Activated naive CD4-positive, alpha-beta T cell treated with anti-CD3 and anti-CD28 coated beads, Interleukin-2, amount 10 ng/mL, durations not matched to agents 7 days and 5 days (primary cell): Measurements from ENCODE around the gene SKI.

ENCODE experiments used
- CTCF ChIA-PET: fragments of 350-600 bp; sonication (Branson Sonifier 250); formaldehyde crosslinking; loops from one replicate; lab custom pipeline; 2021; ENCODE audit warnings: antibody characterized with exemption; lab: Charles Lee
- DNase-seq: peaks from one replicate; pipeline ENCODE4 v3.0.0-alpha.2; 2020
- H3K27ac Mint-ChIP-seq: one replicate; pipeline ENCODE4 v1.8.0; 2021; ENCODE audit warnings: mild to moderate bottlenecking, moderate library complexity, mixed read lengths
- H3K27me3 Mint-ChIP-seq: one replicate; pipeline ENCODE4 v1.8.0; 2021; ENCODE audit warnings: mild to moderate bottlenecking, mixed read lengths
- H3K36me3 Mint-ChIP-seq: one replicate; pipeline ENCODE4 v1.8.0; 2021; ENCODE audit warnings: mixed read lengths
- H3K4me1 Mint-ChIP-seq: one replicate; pipeline ENCODE4 v1.8.0; 2021; ENCODE audit warnings: mixed read lengths
- H3K4me3 Mint-ChIP-seq: one replicate; pipeline ENCODE4 v1.8.0; 2021; ENCODE audit warnings: mild to moderate bottlenecking, moderate library complexity, mixed read lengths
- H3K9me3 Mint-ChIP-seq: one replicate; pipeline ENCODE4 v1.8.0; 2021; ENCODE audit warnings: mixed read lengths

Gene SKI

DNA sequence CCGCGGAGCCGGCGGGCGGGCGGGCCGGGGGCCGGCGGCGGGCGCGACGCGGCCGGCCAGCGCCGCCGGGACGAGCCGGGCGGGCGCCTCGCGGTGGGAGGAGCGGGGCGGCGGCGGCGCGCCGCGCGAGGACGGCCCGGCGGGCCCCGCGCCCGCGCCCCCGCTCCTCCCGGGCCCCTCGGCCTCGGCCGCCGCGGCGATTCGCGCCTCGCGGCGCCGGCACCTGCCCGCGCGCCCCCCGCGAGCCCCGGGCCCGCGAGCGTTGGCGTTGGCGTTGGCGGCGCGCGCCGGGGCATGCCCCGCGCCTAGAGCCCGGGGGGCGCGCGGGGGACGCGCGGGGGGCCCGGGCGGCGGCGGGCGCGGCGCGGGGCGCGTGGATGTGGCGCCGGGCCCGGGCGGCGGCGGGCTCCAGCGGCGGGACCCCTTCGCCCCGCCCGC is at the start of gene SKI:
Gene SKI, plus strand, starts transcription at position 163 of the 438 bp plus-strand sequence. CDS start 448 bp downstream, outside the sequence.
- peaks cover 34% of the 10 kb centered on the region for H3K36me3 Mint-ChIP-seq
- H3K4me3 Mint-ChIP-seq: peak within 1 kb of the TSS; percentile 96
- H3K4me1 Mint-ChIP-seq: peaks cover 22% of the 10 kb centered on the region
- CTCF ChIA-PET: interaction anchor here (1.0 to 1.4 kb wide), 2 partner anchors 29 to 72 kb away, joined by 4 to 6 read pairs; no protein-coding TSS in a partner anchor
- H3K27ac Mint-ChIP-seq: peak within 1 kb of the TSS; percentile 99
- DNase-seq: no peak
- H3K9me3 Mint-ChIP-seq: no peaks in the 10 kb centered on the region
- peaks cover 38% of the 10 kb centered on the region for H3K27me3 Mint-ChIP-seq

DNA sequence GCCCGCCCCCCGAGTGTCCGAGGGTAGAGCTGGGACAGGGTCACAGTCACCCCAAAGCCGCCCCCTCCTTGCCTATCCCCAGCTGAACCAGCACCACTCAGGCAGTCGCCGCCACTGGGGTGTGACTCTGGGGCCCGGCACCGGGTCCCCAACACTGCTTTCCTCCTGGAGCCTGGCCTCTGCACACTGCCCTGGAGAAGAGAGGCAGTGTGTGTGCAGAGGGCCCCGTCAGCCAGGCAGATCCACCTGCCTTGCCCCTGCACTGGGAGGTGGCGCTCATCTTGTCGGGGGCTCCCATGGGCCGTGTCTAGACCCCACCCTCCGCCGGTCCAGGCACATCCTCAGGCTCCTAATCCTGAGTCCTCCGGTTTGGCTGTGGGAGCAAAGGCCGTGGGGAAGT is 49.2 kb upstream of the SKI start:
- Mint-ChIP-seq H3K4me1 (peaks cover 2% of the 10 kb centered on the region), H3K36me3 (no peaks in the 10 kb centered on the region), H3K4me3 (no peak overlapping the region), H3K27me3 (no peaks in the 10 kb centered on the region), H3K9me3 (no peaks in the 10 kb centered on the region), H3K27ac (no peak overlapping the region)
- no peak for DNase-seq
- CTCF ChIA-PET: no interaction called here

DNA sequence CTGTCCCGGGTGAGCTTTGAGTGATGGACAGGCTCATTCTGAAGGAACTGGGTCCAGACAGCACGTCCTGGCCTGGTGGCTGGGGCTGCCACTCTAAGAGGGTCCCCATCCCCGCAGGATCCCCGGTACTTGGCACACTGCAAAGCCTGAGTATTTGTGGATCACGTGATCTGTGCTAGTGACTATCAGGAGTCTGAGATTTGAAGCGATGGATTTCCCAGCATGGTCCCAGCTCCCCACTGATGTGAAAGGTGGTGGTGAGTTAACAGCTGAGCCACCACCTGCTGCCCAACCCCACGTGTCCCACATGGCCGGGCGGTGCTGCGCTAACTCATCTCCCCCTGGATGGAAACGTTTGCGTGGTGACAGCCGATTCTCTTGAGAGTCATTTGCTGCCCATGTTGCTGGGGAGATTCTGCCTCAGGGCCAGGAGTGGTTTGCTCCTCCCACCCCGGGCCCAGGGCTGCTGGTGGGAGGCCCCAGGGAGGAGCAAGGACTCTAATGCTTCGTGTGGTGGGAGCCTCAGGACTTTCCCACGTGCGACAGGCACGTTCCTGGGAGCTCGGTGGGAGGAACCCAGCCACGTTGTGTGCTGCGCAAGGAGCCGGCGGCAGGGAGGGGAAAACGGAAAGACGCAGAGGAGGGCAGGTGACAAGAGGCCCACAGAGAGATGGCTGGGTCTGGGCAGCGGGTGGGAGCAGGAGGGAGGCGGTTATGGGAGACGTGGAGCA is 48.7 kb upstream of the SKI start:
- H3K36me3 Mint-ChIP-seq: no peaks in the 10 kb centered on the region
- no peaks in the 10 kb centered on the region for H3K27me3 Mint-ChIP-seq
- H3K27ac Mint-ChIP-seq: peak overlapping the region; percentile 45
- DNase-seq: no peak
- peaks cover 2% of the 10 kb centered on the region for H3K4me1 Mint-ChIP-seq
- CTCF ChIA-PET: no interaction called here
- no peak overlapping the region for H3K4me3 Mint-ChIP-seq
- no peaks in the 10 kb centered on the region for H3K9me3 Mint-ChIP-seq

DNA sequence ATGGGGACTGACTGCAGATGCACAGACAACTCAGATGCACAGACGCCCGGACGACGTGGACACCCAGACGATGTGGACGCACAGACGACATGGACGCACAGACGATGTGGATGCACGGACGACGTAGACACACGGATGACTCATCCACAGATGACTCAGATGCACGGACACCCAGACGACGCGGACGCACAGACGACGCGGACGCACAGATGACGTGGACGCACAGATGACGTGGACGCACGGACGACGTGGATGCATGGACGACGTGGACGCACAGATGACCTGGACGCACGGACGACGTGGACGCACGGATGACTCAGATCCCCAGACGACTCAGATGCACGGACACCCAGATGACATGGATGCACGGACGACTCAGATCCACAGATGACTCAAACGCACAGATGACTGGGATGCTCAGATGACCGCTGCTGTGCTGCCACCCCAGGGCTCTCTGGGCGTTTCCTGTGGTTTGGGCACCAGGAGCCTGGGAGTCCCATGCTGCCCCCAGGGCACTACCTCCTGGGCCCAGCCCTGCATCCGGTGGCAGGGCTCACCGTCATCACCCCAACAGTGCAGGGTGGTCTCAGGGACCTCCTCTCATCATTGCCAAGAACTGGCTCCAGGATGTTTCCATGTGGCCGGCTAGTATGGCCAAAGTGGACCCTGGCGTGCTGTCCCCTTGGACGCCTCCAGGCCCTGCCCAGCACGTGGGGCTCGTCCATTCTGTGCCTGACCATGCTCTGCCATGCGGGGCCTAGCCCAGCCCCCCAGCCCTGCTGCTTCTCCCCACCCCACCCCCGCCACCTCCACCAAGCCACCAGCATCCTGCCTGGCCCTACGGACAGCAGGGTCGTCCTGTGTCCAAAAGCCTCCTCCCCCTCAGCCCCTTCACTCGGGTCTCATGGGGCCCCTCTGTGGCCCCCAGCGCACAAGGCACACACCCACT is 47.5 kb upstream of the SKI start:
- H3K4me3 Mint-ChIP-seq: no peak overlapping the region
- CTCF ChIA-PET: no interaction called here
- H3K27ac Mint-ChIP-seq: no peak overlapping the region
- DNase-seq: no peak
- no peaks in the 10 kb centered on the region for H3K9me3 Mint-ChIP-seq
- H3K27me3 Mint-ChIP-seq: no peaks in the 10 kb centered on the region
- H3K36me3 Mint-ChIP-seq: peaks cover 2% of the 10 kb centered on the region
- H3K4me1 Mint-ChIP-seq: no peaks in the 10 kb centered on the region

DNA sequence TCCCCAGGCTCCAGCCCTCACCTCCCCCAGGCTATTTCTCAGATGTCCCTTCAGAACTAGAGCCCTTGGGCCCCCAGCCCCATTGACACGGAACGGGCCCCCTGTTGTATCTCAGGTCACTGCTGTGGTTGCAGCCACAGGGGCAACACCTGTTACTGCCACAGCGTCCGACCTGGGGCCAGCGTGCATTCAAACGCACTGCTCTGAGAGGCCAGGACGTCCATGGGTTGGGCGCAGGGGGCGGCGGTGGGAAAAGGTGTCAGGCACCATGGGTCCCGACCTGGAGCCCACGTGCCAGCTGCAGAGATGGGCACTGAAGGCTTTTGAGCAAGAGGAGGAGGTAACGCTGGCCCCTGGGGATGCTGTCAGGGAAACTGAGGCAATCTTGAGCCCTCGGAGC is 46.8 kb upstream of the SKI start:
- Mint-ChIP-seq H3K36me3 (peaks cover 3% of the 10 kb centered on the region), H3K4me1 (no peaks in the 10 kb centered on the region), H3K4me3 (no peak overlapping the region), H3K27ac (no peak overlapping the region), H3K27me3 (no peaks in the 10 kb centered on the region), H3K9me3 (no peaks in the 10 kb centered on the region)
- CTCF ChIA-PET: no interaction called here
- no peak for DNase-seq

DNA sequence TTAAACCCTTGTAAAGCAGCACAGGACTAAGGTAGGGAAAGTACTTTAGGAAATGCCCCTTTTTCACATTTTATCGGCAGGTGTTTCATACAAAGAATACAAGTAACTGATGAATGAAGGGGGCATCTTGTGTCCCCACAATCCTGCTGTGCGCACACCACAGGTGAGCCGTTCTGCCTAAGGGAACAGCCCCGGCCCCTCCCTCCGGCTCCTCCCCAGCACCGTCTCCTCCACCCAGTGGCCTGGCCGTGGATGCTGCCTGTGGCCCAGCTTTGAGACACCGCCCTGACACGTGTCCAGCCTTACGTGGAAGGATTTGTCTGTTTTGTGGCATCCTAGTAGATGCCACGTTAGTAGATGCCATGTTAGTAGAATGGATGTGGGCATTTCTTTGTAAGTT is 46.4 kb upstream of the SKI start:
- CTCF ChIA-PET: interaction anchor here (2.5 kb wide), 1 partner anchor 7 kb away, joined by 8 read pairs; no protein-coding TSS in a partner anchor
- no peaks in the 10 kb centered on the region for H3K4me1 Mint-ChIP-seq
- no peak overlapping the region for H3K4me3 Mint-ChIP-seq
- H3K9me3 Mint-ChIP-seq: no peaks in the 10 kb centered on the region
- no peak overlapping the region for H3K27ac Mint-ChIP-seq
- no peak for DNase-seq
- H3K27me3 Mint-ChIP-seq: no peaks in the 10 kb centered on the region
- peaks cover 3% of the 10 kb centered on the region for H3K36me3 Mint-ChIP-seq

DNA sequence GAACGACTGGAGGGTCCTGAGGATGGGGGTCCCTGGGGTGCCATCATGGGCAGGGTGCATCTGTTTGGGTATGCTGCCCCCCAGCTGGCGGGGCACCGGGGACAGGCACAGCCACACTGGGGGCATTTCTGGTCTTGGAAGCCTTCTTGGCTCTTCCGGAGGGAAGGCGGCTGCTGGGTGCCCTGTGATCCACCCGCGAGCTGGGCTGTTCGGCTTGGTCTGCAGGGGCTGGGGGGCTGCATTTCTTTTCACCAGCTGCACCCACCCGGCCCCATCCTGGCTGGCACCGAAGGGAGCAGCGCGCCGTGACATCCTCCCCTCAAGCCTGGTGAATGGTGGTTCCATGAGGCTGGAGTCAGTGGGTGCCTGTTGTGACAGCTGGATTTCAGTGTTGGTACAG is 45.7 kb upstream of the SKI start:
- DNase-seq: no peak
- H3K27me3 Mint-ChIP-seq: no peaks in the 10 kb centered on the region

DNA sequence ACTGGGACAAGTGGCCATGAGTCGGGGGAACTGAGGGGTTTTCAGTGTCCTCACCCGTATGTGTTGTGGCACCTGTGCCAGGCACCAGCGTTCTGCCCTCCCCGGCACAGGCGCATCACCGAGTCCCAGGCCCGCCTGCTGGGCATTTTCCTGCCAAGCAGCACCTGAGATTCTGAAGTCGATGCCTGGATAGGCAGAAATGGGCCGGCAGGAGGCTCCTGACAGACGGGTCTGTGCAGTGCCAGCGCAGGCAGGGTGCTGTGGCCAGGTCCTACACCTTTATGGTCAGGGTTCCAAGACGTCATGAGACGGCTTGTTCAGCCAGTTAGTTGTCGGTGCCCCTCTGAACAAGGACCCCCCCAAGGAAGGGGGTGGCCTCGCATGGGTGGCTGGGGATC is 44.2 kb upstream of the SKI start:
- H3K27ac Mint-ChIP-seq: no peak overlapping the region
- CTCF ChIA-PET: interaction anchor here (2.5 kb wide), 1 partner anchor 9 kb away, joined by 8 read pairs; no protein-coding TSS in a partner anchor

More for the DNA sequence above, 45.7 kb upstream of the SKI start:
- CTCF ChIA-PET: interaction anchor here (2.5 kb wide), 1 partner anchor 8 kb away, joined by 8 read pairs; no protein-coding TSS in a partner anchor
- no peak overlapping the region for H3K4me3 Mint-ChIP-seq
- peaks cover 3% of the 10 kb centered on the region for H3K36me3 Mint-ChIP-seq
- peak overlapping the region; percentile 67 for H3K27ac Mint-ChIP-seq
- H3K4me1 Mint-ChIP-seq: no peaks in the 10 kb centered on the region
- no peaks in the 10 kb centered on the region for H3K9me3 Mint-ChIP-seq

DNA sequence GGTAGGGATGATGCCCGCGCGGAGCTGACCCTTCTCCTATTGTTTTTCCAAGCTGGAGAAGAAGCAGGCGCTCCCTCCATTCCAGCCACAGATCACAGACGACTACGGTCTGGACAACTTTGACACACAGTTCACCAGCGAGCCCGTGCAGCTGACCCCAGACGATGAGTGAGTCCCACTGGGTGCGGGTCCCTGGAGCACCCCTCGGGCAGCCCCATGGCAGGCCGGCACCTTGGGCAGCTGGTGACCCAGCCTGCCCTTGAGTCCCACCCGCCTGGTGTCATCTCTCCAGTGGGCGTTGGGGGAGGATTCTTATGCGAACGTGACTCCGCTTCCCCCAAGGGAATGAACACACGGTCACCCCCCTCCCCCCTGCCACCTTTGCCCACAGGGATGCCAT is 43.6 kb upstream of the SKI start:
- Mint-ChIP-seq H3K27ac (no peak overlapping the region), H3K27me3 (no peaks in the 10 kb centered on the region), H3K4me3 (no peak overlapping the region), H3K36me3 (peaks cover 3% of the 10 kb centered on the region), H3K4me1 (peaks cover 8% of the 10 kb centered on the region), H3K9me3 (no peaks in the 10 kb centered on the region)
- CTCF ChIA-PET: interaction anchor here (0.7 to 2.5 kb wide), 2 partner anchors 9 to 10 kb away, joined by 3 to 8 read pairs; no protein-coding TSS in a partner anchor
- DNase-seq: no peak

More for the DNA sequence above, 44.2 kb upstream of the SKI start:
- DNase-seq: no peak
- Mint-ChIP-seq H3K9me3 (no peaks in the 10 kb centered on the region), H3K27me3 (no peaks in the 10 kb centered on the region), H3K4me1 (peaks cover 3% of the 10 kb centered on the region), H3K36me3 (peaks cover 3% of the 10 kb centered on the region), H3K4me3 (no peak overlapping the region)

DNA sequence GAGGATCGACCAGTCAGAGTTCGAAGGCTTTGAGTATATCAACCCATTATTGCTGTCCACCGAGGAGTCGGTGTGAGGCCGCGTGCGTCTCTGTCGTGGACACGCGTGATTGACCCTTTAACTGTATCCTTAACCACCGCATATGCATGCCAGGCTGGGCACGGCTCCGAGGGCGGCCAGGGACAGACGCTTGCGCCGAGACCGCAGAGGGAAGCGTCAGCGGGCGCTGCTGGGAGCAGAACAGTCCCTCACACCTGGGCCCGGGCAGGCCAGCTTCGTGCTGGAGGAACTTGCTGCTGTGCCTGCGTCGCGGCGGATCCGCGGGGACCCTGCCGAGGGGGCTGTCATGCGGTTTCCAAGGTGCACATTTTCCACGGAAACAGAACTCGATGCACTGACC is 43.2 kb upstream of the SKI start:
- H3K27me3 Mint-ChIP-seq: no peaks in the 10 kb centered on the region
- peaks cover 12% of the 10 kb centered on the region for H3K4me1 Mint-ChIP-seq
- DNase-seq: no peak
- no peak overlapping the region for H3K4me3 Mint-ChIP-seq
- H3K36me3 Mint-ChIP-seq: peaks cover 3% of the 10 kb centered on the region
- CTCF ChIA-PET: interaction anchor here (0.7 kb wide), 1 partner anchor 10 kb away, joined by 3 read pairs; no protein-coding TSS in a partner anchor
- no peaks in the 10 kb centered on the region for H3K9me3 Mint-ChIP-seq
- H3K27ac Mint-ChIP-seq: no peak overlapping the region

DNA sequence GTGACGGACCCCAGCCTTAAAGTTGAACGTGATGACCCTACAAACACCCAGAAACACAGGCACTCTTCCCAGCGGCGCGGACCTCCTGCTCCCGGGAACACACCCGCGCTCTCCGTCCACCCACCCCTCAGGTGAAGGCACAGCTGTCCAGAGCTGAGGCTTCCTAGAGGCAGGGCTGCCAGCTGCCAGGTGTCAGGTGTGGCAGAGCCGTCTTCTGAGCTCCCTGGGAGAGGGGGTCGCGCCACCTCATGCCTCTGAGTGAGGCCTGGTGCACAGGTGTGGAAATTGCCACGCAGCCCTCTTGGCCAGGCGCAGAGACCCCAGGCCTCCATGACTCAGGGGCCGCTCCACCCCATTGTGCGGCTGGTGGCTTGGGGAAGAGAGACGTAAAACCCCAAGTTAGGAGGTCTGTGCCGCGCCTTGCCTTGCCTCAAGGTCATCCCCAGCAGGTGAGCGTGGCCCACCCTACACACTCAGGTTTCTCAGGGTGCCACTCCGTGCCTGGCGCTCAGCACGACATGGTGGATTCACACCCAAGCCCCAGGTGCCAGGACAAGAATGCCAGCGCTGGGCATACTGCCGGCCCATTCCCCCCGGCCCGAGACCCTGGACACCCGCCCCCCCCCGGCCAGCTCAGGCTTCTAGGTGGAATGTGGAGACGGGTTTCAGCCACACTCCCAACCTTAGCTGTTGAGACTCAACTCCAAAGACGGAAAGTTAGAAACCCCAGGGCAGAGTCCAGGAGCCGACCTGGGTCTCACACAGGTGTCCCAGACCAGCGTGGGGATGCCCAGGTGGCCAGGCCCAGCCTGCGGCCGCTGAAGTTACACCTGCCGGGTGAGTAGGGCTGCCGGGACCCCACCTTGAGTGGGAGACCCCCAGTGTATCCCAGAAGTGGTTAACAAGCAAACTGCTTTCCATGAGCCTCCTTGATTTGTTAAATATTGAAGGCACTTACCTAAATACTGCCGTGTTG is 42.0 kb upstream of the SKI start:
- no peaks in the 10 kb centered on the region for H3K27me3 Mint-ChIP-seq
- H3K4me3 Mint-ChIP-seq: no peak overlapping the region
- CTCF ChIA-PET: no interaction called here
- no peak for DNase-seq
- H3K27ac Mint-ChIP-seq: no peak overlapping the region
- H3K9me3 Mint-ChIP-seq: no peaks in the 10 kb centered on the region
- peaks cover 3% of the 10 kb centered on the region for H3K36me3 Mint-ChIP-seq
- peaks cover 19% of the 10 kb centered on the region for H3K4me1 Mint-ChIP-seq

DNA sequence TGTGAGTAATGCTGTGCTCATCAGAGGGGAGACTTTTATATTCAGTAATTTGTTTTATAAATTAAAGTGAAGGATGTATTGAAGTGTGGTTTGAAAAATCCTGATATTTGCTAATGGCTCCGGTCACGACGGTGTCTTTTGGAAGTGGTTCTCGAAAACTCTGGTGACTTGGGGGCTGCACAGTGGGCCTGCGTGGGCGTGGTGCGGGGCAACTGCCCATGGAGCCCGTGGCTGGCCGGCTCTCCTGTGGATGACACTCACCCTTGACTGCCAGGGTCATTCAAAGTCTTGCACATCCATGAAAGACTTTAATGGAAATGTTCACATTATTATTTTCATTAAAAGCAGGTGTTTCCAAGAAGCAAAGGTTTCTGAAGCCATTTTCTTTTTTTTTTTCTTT is 41.2 kb upstream of the SKI start:
- peak overlapping the region; percentile 24 for H3K27ac Mint-ChIP-seq
- peaks cover 3% of the 10 kb centered on the region for H3K36me3 Mint-ChIP-seq
- H3K9me3 Mint-ChIP-seq: no peaks in the 10 kb centered on the region
- CTCF ChIA-PET: interaction anchor here (1.0 kb wide), 1 partner anchor 12 kb away, joined by 4 read pairs; no protein-coding TSS in a partner anchor
- DNase-seq: no peak
- H3K4me3 Mint-ChIP-seq: no peak overlapping the region
- no peaks in the 10 kb centered on the region for H3K27me3 Mint-ChIP-seq
- H3K4me1 Mint-ChIP-seq: peaks cover 22% of the 10 kb centered on the region

DNA sequence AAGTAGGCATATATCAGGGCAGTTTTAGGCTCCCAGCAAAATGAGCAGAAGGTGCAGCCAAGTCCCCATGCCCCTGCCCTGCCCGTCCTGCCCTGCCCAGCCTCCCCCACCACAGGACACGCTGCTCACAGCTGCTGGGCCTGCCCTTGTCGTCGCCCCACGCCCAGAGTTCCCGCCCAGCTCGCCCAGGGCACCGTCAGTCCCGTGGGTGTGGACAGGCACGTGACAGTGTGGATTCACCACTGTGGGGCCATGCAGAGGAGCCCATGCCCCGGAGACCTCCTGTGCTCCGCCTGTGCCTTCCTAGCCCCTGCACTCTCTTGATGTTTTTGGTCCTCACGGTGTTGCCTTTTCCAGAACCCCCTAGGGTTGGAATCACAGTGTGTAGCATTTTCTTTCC is 40.5 kb upstream of the SKI start:
- peaks cover 24% of the 10 kb centered on the region for H3K4me1 Mint-ChIP-seq
- no peak for DNase-seq
- no peak overlapping the region for H3K4me3 Mint-ChIP-seq
- peaks cover 3% of the 10 kb centered on the region for H3K36me3 Mint-ChIP-seq
- CTCF ChIA-PET: interaction anchor here (1.0 kb wide), 1 partner anchor 13 kb away, joined by 4 read pairs; no protein-coding TSS in a partner anchor
- H3K27me3 Mint-ChIP-seq: no peaks in the 10 kb centered on the region
- peak overlapping the region; percentile 59 for H3K27ac Mint-ChIP-seq
- H3K9me3 Mint-ChIP-seq: no peaks in the 10 kb centered on the region
